H1 (cell line): ENCODE results near the gene PACS1. TPM values are rescaled to one million over a fixed set of nuclear protein-coding genes. Genes with fewer than 3 reads are reported as not detected.

Experiments used
- CTCF ChIA-PET: fragments of 300-600 bp; sonication (Branson Sonifier 250); formaldehyde crosslinking; loops from one replicate; lab custom pipeline; 2021; ENCODE audit not compliant: partially characterized antibody; lab: Charles Lee
- POLR2A ChIA-PET: fragments of 300-600 bp; sonication (Branson Sonifier 250); formaldehyde crosslinking; loops from one replicate; lab custom pipeline; 2021; ENCODE audit warnings: inconsistent platforms; ENCODE audit not compliant: partially characterized antibody; lab: Charles Lee
- DNase-seq, 2 experiments: peaks; one replicate each; pipeline versions ENCODE4 v3.0.0 to v3.0.0-alpha.2; 2010 to 2022; ENCODE audit warnings: low spot score in 2 of 2, low read depth in 1 of 2, mixed read lengths in 1 of 2
- FAIRE-seq: peaks from 2 replicates; lab custom pipeline; 2011; peaks lifted over from hg19 to GRCh38; lab: Jason Lieb, UNC
- H2AFZ ChIP-seq: 2 replicates; pipeline ENCODE4 v1.8.1; 2012; ENCODE audit warnings: low read length, inconsistent platforms
- H2AK5ac ChIP-seq: 2 replicates; pipeline ENCODE4 v1.6.1; 2013; ENCODE audit warnings: low read depth, low read length
- H2BK120ac ChIP-seq: replicated peaks from 2 replicates; pipeline ENCODE3; 2013; ENCODE audit warnings: low read depth, low read length, inconsistent platforms
- H2BK12ac ChIP-seq: 2 replicates; pipeline ENCODE4 v1.6.1; 2013; ENCODE audit warnings: low read depth, low read length
- H2BK15ac ChIP-seq: 2 replicates; pipeline ENCODE4 v1.6.1; 2013; ENCODE audit warnings: low read length
- H2BK20ac ChIP-seq: 2 replicates; pipeline ENCODE4 v1.6.1; 2013; ENCODE audit warnings: low read length
- H2BK5ac ChIP-seq: 2 replicates; pipeline ENCODE4 v1.6.1; 2013; ENCODE audit warnings: low read depth, low read length
- H3K14ac ChIP-seq: 2 replicates; pipeline ENCODE4 v1.6.1; 2013; ENCODE audit warnings: inconsistent platforms; ENCODE audit not compliant: insufficient read length
- H3K18ac ChIP-seq: 2 replicates; pipeline ENCODE4 v1.6.1; 2013; ENCODE audit warnings: low read length; ENCODE audit errors: extremely low read depth
- H3K23ac ChIP-seq: 2 replicates; pipeline ENCODE4 v1.6.1; 2013; ENCODE audit warnings: inconsistent platforms; ENCODE audit not compliant: insufficient read length
- H3K23me2 ChIP-seq: 2 replicates; pipeline ENCODE4 v1.6.1; 2013; ENCODE audit warnings: low read depth, low read length
- H3K27ac ChIP-seq: 2 replicates; pipeline ENCODE4 v1.6.1; 2011; ENCODE audit warnings: low read depth, low read length, inconsistent platforms
- H3K27me3 ChIP-seq, 4 experiments: replicated peaks in 1 of 4; 1 replicate in 1 of 4; 2 replicates in 3 of 4; pipeline versions ENCODE4 v1.6.1 to v1.8.1; 2011 to 2013; ENCODE audit warnings: low read length in 3 of 4, mild to moderate bottlenecking in 3 of 4, inconsistent platforms in 2 of 4, mixed read lengths in 2 of 4, moderate library complexity in 1 of 4; ENCODE audit not compliant: control insufficient read depth in 3 of 4, insufficient read depth in 3 of 4; ENCODE audit errors: extremely low read depth in 1 of 4
- H3K36me3 ChIP-seq, 4 experiments: 2 replicates each; pipeline versions ENCODE4 v1.6.1 to v1.8.1; 2011 to 2013; ENCODE audit warnings: mild to moderate bottlenecking in 4 of 4, low read length in 3 of 4, moderate library complexity in 2 of 4, control low read depth in 1 of 4, inconsistent platforms in 1 of 4; ENCODE audit not compliant: insufficient read depth in 4 of 4, control insufficient read depth in 2 of 4
- H3K4ac ChIP-seq: replicated peaks from 2 replicates; pipeline ENCODE3; 2013; ENCODE audit warnings: low read length, low read depth, mixed read lengths, inconsistent platforms; ENCODE audit not compliant: insufficient read length
- H3K4me1 ChIP-seq, 4 experiments: replicated peaks in 1 of 4; 1 replicate in 1 of 4; 2 replicates in 3 of 4; pipeline versions ENCODE4 v1.6.1 to v1.8.1; 2011 to 2013; ENCODE audit warnings: low read length in 3 of 4, inconsistent platforms in 2 of 4, mixed read lengths in 1 of 4; ENCODE audit not compliant: insufficient read depth in 4 of 4, control insufficient read depth in 3 of 4
- H3K4me2 ChIP-seq, 2 experiments: 2 replicates each; pipeline versions ENCODE4 v1.6.1 to v1.8.1; 2011 to 2013; ENCODE audit warnings: low read depth in 2 of 2, low read length in 2 of 2, control low read depth in 1 of 2, inconsistent platforms in 1 of 2, mild to moderate bottlenecking in 1 of 2; ENCODE audit not compliant: insufficient read depth in 1 of 2
- H3K4me3 ChIP-seq, 4 experiments: fragments of 200-600, 300-600 bp in 1 of 4; sonication (generic), shearing (Covaris generic), sonication (Bioruptor Twin) in 1 of 4; 2 replicates each; pipeline versions ENCODE4 v1.5.1 to v1.8.1; 2011 to 2016; ENCODE audit warnings: low read length in 4 of 4, low read depth in 3 of 4, control low read depth in 2 of 4, inconsistent platforms in 2 of 4, mild to moderate bottlenecking in 2 of 4, mixed read lengths in 1 of 4, moderate library complexity in 1 of 4; ENCODE audit not compliant: insufficient read depth in 2 of 4; ENCODE audit errors: extremely low read depth in 1 of 4
- H3K56ac ChIP-seq: replicated peaks from 2 replicates; pipeline ENCODE3; 2013; ENCODE audit warnings: low read depth, mild to moderate bottlenecking, mixed read lengths, low read length, inconsistent platforms; ENCODE audit not compliant: insufficient read length
- H3K79me1 ChIP-seq: 2 replicates; pipeline ENCODE4 v1.6.1; 2013; ENCODE audit warnings: low read depth, low read length, control low read depth
- H3K79me2 ChIP-seq, 2 experiments: 2 replicates each; pipeline versions ENCODE4 v1.6.1 to v1.8.1; 2012 to 2013; ENCODE audit warnings: low read length in 2 of 2, mild to moderate bottlenecking in 2 of 2, inconsistent platforms in 1 of 2; ENCODE audit not compliant: insufficient read depth in 2 of 2, control insufficient read depth in 1 of 2
- H3K9ac ChIP-seq, 4 experiments: replicated peaks in 1 of 4; 1 replicate in 1 of 4; 2 replicates in 3 of 4; pipeline versions ENCODE4 v1.6.1 to v1.8.1; 2011 to 2013; ENCODE audit warnings: low read depth in 3 of 4, low read length in 3 of 4, control low read depth in 2 of 4, mild to moderate bottlenecking in 2 of 4, moderate library complexity in 2 of 4, inconsistent platforms in 1 of 4; ENCODE audit errors: extremely low read depth in 1 of 4
- H3K9me3 ChIP-seq, 2 experiments: 2 replicates each; pipeline versions ENCODE4 v1.6.1 to v1.8.1; 2012 to 2013; ENCODE audit warnings: mild to moderate bottlenecking in 2 of 2, moderate library complexity in 2 of 2, control low read depth in 1 of 2, inconsistent platforms in 1 of 2, low read depth in 1 of 2, low read length in 1 of 2, mixed read lengths in 1 of 2; ENCODE audit not compliant: insufficient read depth in 2 of 2
- H4K20me1 ChIP-seq, 2 experiments: replicated peaks in 1 of 2; 2 replicates each; pipeline versions ENCODE3 to v1.8.1; 2011 to 2013; ENCODE audit warnings: inconsistent platforms in 2 of 2, low read length in 2 of 2, mild to moderate bottlenecking in 1 of 2; ENCODE audit not compliant: insufficient read depth in 2 of 2, control insufficient read depth in 1 of 2
- H4K5ac ChIP-seq: 2 replicates; pipeline ENCODE4 v1.6.1; 2013; ENCODE audit warnings: low read length, low read depth, mixed read lengths, inconsistent platforms; ENCODE audit not compliant: insufficient read length
- H4K8ac ChIP-seq: 2 replicates; pipeline ENCODE4 v1.8.0; 2013; ENCODE audit warnings: mild to moderate bottlenecking, moderate library complexity, low read length, inconsistent platforms; ENCODE audit not compliant: insufficient read depth; ENCODE audit errors: extremely low read depth
- H4K91ac ChIP-seq: replicated peaks from 2 replicates; pipeline ENCODE3; 2013; ENCODE audit warnings: low read length, mixed read lengths, inconsistent platforms; ENCODE audit not compliant: insufficient read length
- CBX5 ChIP-seq: fragments of 300-800, 300-1000 bp; sonication (generic); IDR thresholded peaks from 2 replicates; pipeline ENCODE4 v1.7.1; 2016; ENCODE audit warnings: antibody characterized with exemption, low read length, low read depth
- KDM1A ChIP-seq: fragments of 200-600, 300-600 bp; sonication (generic); IDR thresholded peaks from 2 replicates; pipeline ENCODE4 v1.7.1; 2016; ENCODE audit warnings: mild to moderate bottlenecking, low read length, borderline replicate concordance
- RFX5 ChIP-seq: IDR thresholded peaks from 2 replicates; pipeline ENCODE4 v1.6.1; 2011; ENCODE audit warnings: low read depth, low read length, improper control_type of control experiment, borderline replicate concordance
- RNF2 ChIP-seq: fragments of 200-900, 300-1000 bp; sonication (generic); IDR thresholded peaks from 2 replicates; pipeline ENCODE4 v1.7.1; 2016; ENCODE audit warnings: borderline replicate concordance, low read depth, mild to moderate bottlenecking, antibody characterized with exemption, low read length; ENCODE audit not compliant: poor library complexity, severe bottlenecking; ENCODE audit errors: missing control alignments
- SP1 ChIP-seq: IDR thresholded peaks from 2 replicates; pipeline ENCODE4 v1.6.1; 2011; ENCODE audit warnings: low read depth, low read length
- SUZ12 ChIP-seq: fragments of 200-600 bp; sonication (generic); IDR thresholded peaks from 2 replicates; pipeline ENCODE4 v1.6.1; 2012; ENCODE audit warnings: mild to moderate bottlenecking, inconsistent platforms, low read length, moderate library complexity, mixed read lengths
- WGBS, 2 experiments: shearing (Covaris generic) in 1 of 2; methylation state at CpG; one replicate each; pipeline versions ENCODE4 v1.1.6 to v1.1.7; 2013 to 2015; ENCODE audit warnings: low lambda C conversion rate in 2 of 2, mixed read lengths in 2 of 2, inconsistent platforms in 1 of 2, low coverage in 1 of 2, missing lambda C conversion rate in 1 of 2; ENCODE audit not compliant: insufficient replicate concordance in 2 of 2, insufficient coverage in 1 of 2, insufficient read length in 1 of 2; ENCODE audit errors: extremely low coverage in 1 of 2, missing lambda C conversion rate in 1 of 2; 5-methylcytosine and 5-hydroxymethylcytosine counted together
- polyA plus RNA-seq, 7 experiments: library from polyadenylated mRNA; depleted of rRNA in 3 of 7; stranded (reverse) in 5 of 7; unstranded in 2 of 7; fragments of >200 nt in 5 of 7; fragments of 200-250 nt in 2 of 7; gene quantifications; 1 replicate in 5 of 7; 2 replicates in 1 of 7; 4 replicates in 1 of 7; pipeline versions ENCODE4 v1.2.1 to v1.2.3, GENCODE V29; 2011 to 2013; ENCODE audit warnings: missing spikeins in 2 of 7, mixed read lengths in 2 of 7
- total RNA-seq: library from RNA; stranded (reverse); fragmentation: NEBNext Ultra II Directional; extraction: Animal tissue kit (Norgen Biotek cat#: 25700); gene quantifications from 2 replicates; pipeline ENCODE4 v1.2.1, GENCODE V29; 2021

PACS1 gene
- total and polyA plus RNA-seq, 2 of the 8 experiments (the other 6 are each of a cell fraction or from before 2014, with no cell fraction given), result 11.5 to 36.0 TPM

- no peak overlapping the region for H4K5ac ChIP-seq
- no peaks in the 10 kb centered on the region; a peak in 1 of 7 replicates for H3K27me3 ChIP-seq
- 92% methylated on average over 8 of the region's 8 CpGs; no CpG with 5 or more reads in 1 of the 2 experiments for WGBS, 2 experiments
- H4K8ac ChIP-seq, result no peak overlapping the region
- H3K4me3 ChIP-seq, result no peak overlapping the region
- H3K4ac ChIP-seq, result no peak overlapping the region
- no peaks in the 10 kb centered on the region for H3K9me3 ChIP-seq
- peaks cover 4 to 22% (median 11%) of the 10 kb centered on the region in 4 experiments for H3K4me1 ChIP-seq
- no peak overlapping the region for H2AK5ac ChIP-seq
- CTCF ChIA-PET, result interaction anchor here (1.0 to 2.3 kb wide), 8 partner anchors 8 to 46 kb away, joined by 3 to 8 read pairs (median 5); no protein-coding TSS in a partner anchor
- peaks cover 0 to 3% of the 10 kb centered on the region in 2 experiments for H4K20me1 ChIP-seq
- H2BK15ac ChIP-seq, result no peak overlapping the region
- no peak overlapping the region for H3K56ac ChIP-seq
- no peak overlapping the region for H3K23ac ChIP-seq
- H3K4me2 ChIP-seq, result no peak overlapping the region
- FAIRE-seq (no peak), DNase-seq (no peak)
- H2BK120ac ChIP-seq, result no peak overlapping the region
- no peak overlapping the region; the same call in 1 of the 2 replicates for H2BK5ac ChIP-seq
- H3K79me2 ChIP-seq, result no peaks in the 10 kb centered on the region
- no peak overlapping the region for H2AFZ ChIP-seq
- no peaks in the 10 kb centered on the region for H3K36me3 ChIP-seq
- H3K14ac ChIP-seq, result no peak overlapping the region
- H3K9ac ChIP-seq, result no peak overlapping the region
- no peak overlapping the region for H2BK12ac ChIP-seq
- H3K23me2 ChIP-seq, result no peaks in the 10 kb centered on the region
- H3K18ac ChIP-seq, result no peak overlapping the region
- H4K91ac ChIP-seq, result no peak overlapping the region
- no peak overlapping the region for H2BK20ac ChIP-seq
- POLR2A ChIA-PET, result interaction anchor here (1.5 kb wide), 1 partner anchor 62 kb away, joined by 4 read pairs; no protein-coding TSS in a partner anchor
- no peak for TF ChIP-seq RNF2
- no peak for TF ChIP-seq RFX5
- no peak for TF ChIP-seq SUZ12
- TF ChIP-seq SP1, result no peak
- no peak for TF ChIP-seq KDM1A
- TF ChIP-seq CBX5, result no peak
- no peak overlapping the region for H3K27ac ChIP-seq
- no peaks in the 10 kb centered on the region for H3K79me1 ChIP-seq
Observed at GRCh38 chr11:66115638-66116301, 45.7 kb downstream of the PACS1 start.
